Coronary artery (tissue), 2 donors: Measurements from ENCODE around the gene RCOR3.
A peak's percentile ranks its signal among the peaks of the same experiment; 100 is the strongest.
"Not testable (repeated sequence)": the region's sequence is repeated elsewhere in the genome, so short reads cannot be mapped to it uniquely, and the experiment has no call there.

Source experiments
- DNase-seq: peaks from one replicate; pipeline ENCODE4 v3.0.0-alpha.2; 2017; ENCODE audit warnings: low spot score
- H3K27ac ChIP-seq, 2 donors: fragments of 200-600 bp; sonication (generic); one replicate each; pipeline ENCODE4 v1.5.1; 2016 to 2019
- H3K4me3 ChIP-seq: fragments of 200-600 bp; sonication (generic); 2 replicates; pipeline ENCODE4 v1.5.1; 2016; ENCODE audit warnings: mild to moderate bottlenecking, moderate library complexity
- CTCF ChIP-seq: fragments of 200-600 bp; sonication (generic); IDR thresholded peaks from one replicate; pipeline ENCODE4 v1.5.1; 2019; ENCODE audit warnings: antibody characterized with exemption

The RCOR3 gene

GRCh38 chr1:211257826-211258225, 1.3 kb upstream of the RCOR3 start:
- no peak for TF ChIP-seq CTCF
- Histone ChIP-seq H3K27ac (peak overlapping the region; percentile 94 to 100), H3K4me3 (peak overlapping the region; percentile 99)
- no peak for DNase-seq

GRCh38 chr1:211258310-211258755, 833 bp upstream of the RCOR3 start:
- peak overlapping the region; percentile 94 to 100 for H3K27ac ChIP-seq
- peak; percentile 90 for DNase-seq
- H3K4me3 ChIP-seq, result peak overlapping the region; percentile 99
- no peak for TF ChIP-seq CTCF

DNA sequence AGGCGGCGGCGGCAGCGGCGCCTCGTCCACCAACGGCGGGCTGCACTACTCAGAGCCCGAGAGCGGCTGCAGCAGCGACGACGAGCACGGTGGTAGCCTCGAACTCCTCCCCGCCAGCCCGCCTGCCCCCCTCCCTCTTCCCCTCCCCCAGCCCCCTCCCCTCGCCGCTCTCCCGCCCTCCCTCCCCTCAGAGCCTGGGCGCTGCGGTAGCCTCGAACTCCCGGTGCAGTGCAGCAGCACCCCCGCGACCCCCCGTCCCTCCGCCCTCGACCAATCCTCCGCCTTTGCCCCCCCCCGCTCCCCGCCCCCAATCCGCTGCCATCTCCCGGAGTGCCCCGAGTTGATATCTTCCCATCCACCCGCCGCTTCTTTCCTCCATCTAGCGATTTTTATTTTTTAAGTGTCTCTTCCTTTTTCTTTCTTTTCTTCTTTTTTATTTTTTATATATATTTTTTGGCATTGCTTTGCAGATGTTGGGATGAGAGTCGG, 516 bp downstream of the RCOR3 start:
- peak overlapping the region; percentile 99 for H3K4me3 ChIP-seq
- no peak for TF ChIP-seq CTCF
- no peak for DNase-seq
- peak overlapping the region; percentile 94 to 100 for H3K27ac ChIP-seq

DNA sequence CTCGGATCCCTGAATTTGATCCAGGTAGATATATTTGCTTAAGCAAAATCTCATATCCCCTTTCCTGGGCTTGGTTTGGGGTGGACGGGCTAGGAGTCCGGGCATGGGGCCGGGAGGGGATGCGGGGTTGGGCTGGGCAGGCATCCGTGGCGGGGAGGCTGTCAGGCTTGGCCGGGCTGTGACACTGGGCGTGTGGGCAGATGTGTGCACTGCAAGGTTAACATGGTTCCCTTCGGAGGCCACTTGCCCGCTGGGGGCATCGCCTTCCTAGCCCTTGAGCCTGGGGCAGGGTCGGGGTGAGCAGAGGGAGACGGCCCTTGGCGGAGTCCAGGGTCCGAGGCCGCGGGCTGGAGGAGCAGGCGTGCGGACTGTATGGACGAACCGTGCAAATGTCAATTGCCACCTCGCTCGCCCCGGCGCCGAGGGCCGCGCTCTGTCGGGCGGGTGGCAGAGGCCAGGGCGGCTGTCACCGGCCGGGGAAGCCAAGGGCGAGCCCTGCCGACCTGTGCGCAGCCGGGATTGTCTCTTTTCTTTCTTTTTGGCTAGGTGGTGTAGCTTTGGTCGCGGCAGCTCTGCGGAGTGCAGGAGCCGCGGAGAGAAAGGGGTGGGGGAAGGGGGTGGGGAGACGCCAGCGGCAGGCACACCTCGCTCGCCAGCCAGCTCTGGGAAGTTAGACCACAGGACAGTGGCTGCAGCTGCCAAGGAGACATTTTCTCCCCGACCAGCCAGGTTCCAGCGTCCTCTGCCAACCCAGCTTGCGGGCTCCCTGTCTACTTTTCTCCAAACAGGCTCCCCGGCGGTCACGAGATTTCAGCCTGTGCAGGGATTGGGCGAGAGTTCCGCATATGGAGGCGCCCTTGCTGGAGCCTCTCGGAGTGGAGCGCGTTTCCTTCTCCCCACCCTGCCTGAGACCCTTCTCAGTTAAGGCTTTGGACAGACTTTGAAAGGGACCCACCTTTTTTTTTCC, 1.3 kb downstream of the RCOR3 start:
- H3K27ac ChIP-seq, result peak overlapping the region; percentile 94 to 100
- peak overlapping the region; percentile 99 for H3K4me3 ChIP-seq

GRCh38 chr1:211261229-211261628, 2.1 kb downstream of the RCOR3 start:
- no peak for TF ChIP-seq CTCF
- DNase-seq, result no peak
- Histone ChIP-seq H3K27ac (peak overlapping the region in 1 of 2 donors; percentile 100), H3K4me3 (peak overlapping the region; percentile 99)

More for the DNA sequence above, 1.3 kb downstream of the RCOR3 start:
- DNase-seq, result peak; percentile 87
- TF ChIP-seq CTCF, result no peak

DNA sequence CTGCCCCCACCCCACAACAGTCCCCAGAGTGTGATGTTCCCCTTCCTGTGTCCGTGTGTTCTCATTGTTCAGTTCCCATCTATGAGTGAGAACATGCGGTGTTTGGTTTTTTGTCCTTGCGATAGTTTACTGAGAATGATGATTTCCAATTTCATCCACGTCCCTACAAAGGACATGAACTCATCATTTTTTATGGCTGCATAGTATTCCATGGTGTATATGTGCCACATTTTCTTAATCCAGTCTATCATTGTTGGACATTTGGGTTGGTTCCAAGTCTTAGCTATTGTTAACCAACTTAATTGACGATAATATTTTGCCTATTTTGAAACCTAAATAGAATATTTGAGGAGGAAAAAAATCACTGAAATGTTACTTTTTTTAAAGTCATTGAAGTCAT, 3.9 kb downstream of the RCOR3 start:
- DNase-seq, H3K4me3 ChIP-seq, H3K27ac ChIP-seq: not testable (repeated sequence)

GRCh38 chr1:211267204-211267857, 8.2 kb downstream of the RCOR3 start:
- TF ChIP-seq CTCF, result no peak
- Histone ChIP-seq H3K4me3 (no peak overlapping the region), H3K27ac (no peak overlapping the region)
- DNase-seq, result no peak
